OCI-LY3 (cell line): ENCODE data around the gene WWC1.

Experiments used
- H2AFZ ChIP-seq: fragments of 200-600, 300-600 bp; shearing (Covaris generic); 2 replicates; pipeline ENCODE4 v1.6.0; 2014; ENCODE audit warnings: antibody characterized with exemption, low read depth, low read length
- H3K27ac ChIP-seq: fragments of 200-600, 300-600 bp; sonication (generic); 2 replicates; pipeline ENCODE4 v1.5.1; 2014; ENCODE audit warnings: mild to moderate bottlenecking, low read length, moderate library complexity, mixed read lengths
- H3K27me3 ChIP-seq: fragments of 200-600, 300-600 bp; sonication (generic); 2 replicates; pipeline ENCODE4 v1.6.1; 2014; ENCODE audit warnings: low read depth, low read length, mixed read lengths
- H3K36me3 ChIP-seq: fragments of 200-600, 300-600 bp; sonication (generic); replicated peaks from 2 replicates; pipeline ENCODE3; 2014; ENCODE audit warnings: low read depth, low read length, mixed read lengths
- H3K4me1 ChIP-seq: fragments of 300-600, 200-600 bp; sonication (generic); 2 replicates; pipeline ENCODE4 v1.6.1; 2014; ENCODE audit warnings: low read length, mixed read lengths
- H3K4me2 ChIP-seq: fragments of 200-600, 300-600 bp; sonication (generic); 2 replicates; pipeline ENCODE4 v1.6.1; 2014; ENCODE audit warnings: low read length, mixed read lengths
- H3K4me3 ChIP-seq: fragments of 300-600, 200-600 bp; sonication (generic); 2 replicates; pipeline ENCODE4 v1.5.1; 2014; ENCODE audit warnings: antibody characterized with exemption, mild to moderate bottlenecking, low read length, moderate library complexity
- H3K79me2 ChIP-seq: fragments of 300-600, 200-600 bp; shearing (Covaris generic); 2 replicates; pipeline ENCODE4 v1.6.1; 2014; ENCODE audit warnings: mild to moderate bottlenecking, low read length, mixed read lengths
- H3K9ac ChIP-seq: fragments of 300-600, 200-600 bp; shearing (Covaris generic); 2 replicates; pipeline ENCODE4 v1.6.0; 2014; ENCODE audit warnings: mild to moderate bottlenecking, low read length, moderate library complexity
- H3K9me3 ChIP-seq: fragments of 200-600, 300-600 bp; shearing (Covaris generic); 2 replicates; pipeline ENCODE4 v1.6.1; 2014; ENCODE audit warnings: low read length, mixed read lengths; ENCODE audit not compliant: insufficient read depth
- H4K20me1 ChIP-seq: fragments of 200-600, 300-600 bp; sonication (generic); 2 replicates; pipeline ENCODE4 v1.6.1; 2016; ENCODE audit warnings: low read length, mixed read lengths; ENCODE audit not compliant: insufficient read depth
- CTCF ChIP-seq: fragments of 200-600, 300-600 bp; sonication (generic); IDR thresholded peaks from 2 replicates; pipeline ENCODE4 v1.5.1; 2014; ENCODE audit warnings: antibody characterized with exemption, low read length, low read depth
- EZH2phosphoT487 ChIP-seq: fragments of 200-600 bp; shearing (Covaris generic); IDR thresholded peaks from 2 replicates; pipeline ENCODE4 v1.6.1; 2018; ENCODE audit warnings: antibody characterized with exemption, mixed run types, low read depth

The WWC1 gene

GRCh38 chr5:168460606-168461005 lies 169.2 kb downstream of the WWC1 start:
- Histone ChIP-seq H3K27me3 (no peaks in the 10 kb centered on the region), H3K9ac (no peak overlapping the region), H3K36me3 (peaks cover 18% of the 10 kb centered on the region), H3K4me2 (no peak overlapping the region), H4K20me1 (no peaks in the 10 kb centered on the region), H3K9me3 (no peaks in the 10 kb centered on the region), H3K79me2 (no peaks in the 10 kb centered on the region), H3K27ac (no peak overlapping the region), H3K4me1 (no peaks in the 10 kb centered on the region), H3K4me3 (no peak overlapping the region), H2AFZ (no peak overlapping the region)
- no peak for TF ChIP-seq CTCF
- TF ChIP-seq EZH2phosphoT487, result no peak

GRCh38 chr5:168463081-168463480 lies 171.6 kb downstream of the WWC1 start:
- Histone ChIP-seq H4K20me1 (no peaks in the 10 kb centered on the region), H3K27ac (no peak overlapping the region), H3K4me2 (no peak overlapping the region), H3K4me1 (no peaks in the 10 kb centered on the region), H3K4me3 (no peak overlapping the region), H3K9ac (no peak overlapping the region), H3K79me2 (no peaks in the 10 kb centered on the region), H3K27me3 (no peaks in the 10 kb centered on the region), H2AFZ (no peak overlapping the region), H3K9me3 (no peaks in the 10 kb centered on the region), H3K36me3 (peaks cover 2% of the 10 kb centered on the region)
- TF ChIP-seq CTCF (no peak), EZH2phosphoT487 (no peak)

GRCh38 chr5:168464214-168464613 lies 172.8 kb downstream of the WWC1 start:
- Histone ChIP-seq H4K20me1 (no peaks in the 10 kb centered on the region), H3K4me3 (no peak overlapping the region), H3K9ac (no peak overlapping the region), H3K4me2 (no peak overlapping the region), H3K27ac (no peak overlapping the region), H3K9me3 (no peaks in the 10 kb centered on the region), H3K36me3 (no peaks in the 10 kb centered on the region), H3K27me3 (no peaks in the 10 kb centered on the region), H3K4me1 (no peaks in the 10 kb centered on the region), H2AFZ (no peak overlapping the region), H3K79me2 (no peaks in the 10 kb centered on the region)
- TF ChIP-seq CTCF (no peak), EZH2phosphoT487 (no peak)

GRCh38 chr5:168464641-168465040 lies 173.2 kb downstream of the WWC1 start:
- no peaks in the 10 kb centered on the region for H3K27me3 ChIP-seq
- no peak overlapping the region for H3K4me3 ChIP-seq

More at GRCh38 chr5:168464641-168465040, 173.2 kb downstream of the WWC1 start:
- Histone ChIP-seq H3K36me3 (no peaks in the 10 kb centered on the region), H3K9ac (no peak overlapping the region), H3K4me2 (no peak overlapping the region), H2AFZ (no peak overlapping the region), H4K20me1 (no peaks in the 10 kb centered on the region), H3K9me3 (no peaks in the 10 kb centered on the region), H3K27ac (no peak overlapping the region), H3K79me2 (no peaks in the 10 kb centered on the region), H3K4me1 (no peaks in the 10 kb centered on the region)
- TF ChIP-seq CTCF (no peak), EZH2phosphoT487 (no peak)
